SHP77 treated with DMSO at 0.1 percent for 48 hours (cell line): ENCODE results near the gene CSNK1A1.
"Not testable (repeated sequence)": the region's sequence is repeated elsewhere in the genome, so short reads cannot be mapped to it uniquely, and the experiment has no call there.

Experiments used
- DNase-seq: peaks from one replicate; lab custom pipeline; 2025; lab: John Stamatoyannopoulos, UW

Gene CSNK1A1

DNA sequence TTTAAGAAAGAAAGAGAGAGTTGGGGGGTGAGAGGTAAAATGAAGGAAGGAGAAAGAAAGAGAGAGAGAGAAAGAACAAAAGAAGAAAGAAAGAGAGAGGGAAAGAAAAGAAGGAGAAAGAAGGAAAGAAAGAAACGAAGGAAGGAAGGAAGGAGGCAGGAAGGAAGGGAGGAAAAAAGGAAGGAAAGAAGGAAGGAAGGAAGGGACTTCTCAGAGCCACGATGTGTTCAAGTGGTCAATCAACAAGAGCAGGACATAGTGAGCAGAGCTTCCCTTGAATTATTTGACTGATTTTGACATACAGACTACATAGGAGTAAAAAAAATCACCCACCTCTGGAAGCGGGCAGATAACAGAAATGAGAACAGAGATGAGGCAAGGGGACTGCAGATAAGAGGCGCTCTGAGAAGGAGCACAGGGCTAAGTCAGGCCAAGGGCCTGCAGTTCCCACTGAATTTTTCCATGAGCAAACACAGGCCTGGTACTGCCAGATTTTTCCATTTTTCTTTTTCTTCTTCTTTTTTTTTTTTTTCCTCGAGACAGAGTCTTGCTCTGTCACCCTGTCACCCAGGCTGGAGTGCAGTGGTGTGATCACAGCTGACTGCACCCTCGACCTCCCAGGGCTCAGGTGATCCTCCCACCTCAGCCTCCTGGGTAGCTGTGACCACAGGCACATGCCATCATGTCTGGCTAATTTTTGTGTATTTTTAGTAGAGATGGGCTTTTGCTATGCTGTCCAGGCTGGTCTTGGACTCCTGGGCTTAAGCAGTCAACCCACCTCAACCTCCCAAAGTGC, 94.4 kb downstream of the CSNK1A1 start:
- no peak for DNase-seq

- no peak for DNase-seq
Measured at GRCh38 chr5:149455889-149456409, 95.3 kb downstream of the CSNK1A1 start.

DNA sequence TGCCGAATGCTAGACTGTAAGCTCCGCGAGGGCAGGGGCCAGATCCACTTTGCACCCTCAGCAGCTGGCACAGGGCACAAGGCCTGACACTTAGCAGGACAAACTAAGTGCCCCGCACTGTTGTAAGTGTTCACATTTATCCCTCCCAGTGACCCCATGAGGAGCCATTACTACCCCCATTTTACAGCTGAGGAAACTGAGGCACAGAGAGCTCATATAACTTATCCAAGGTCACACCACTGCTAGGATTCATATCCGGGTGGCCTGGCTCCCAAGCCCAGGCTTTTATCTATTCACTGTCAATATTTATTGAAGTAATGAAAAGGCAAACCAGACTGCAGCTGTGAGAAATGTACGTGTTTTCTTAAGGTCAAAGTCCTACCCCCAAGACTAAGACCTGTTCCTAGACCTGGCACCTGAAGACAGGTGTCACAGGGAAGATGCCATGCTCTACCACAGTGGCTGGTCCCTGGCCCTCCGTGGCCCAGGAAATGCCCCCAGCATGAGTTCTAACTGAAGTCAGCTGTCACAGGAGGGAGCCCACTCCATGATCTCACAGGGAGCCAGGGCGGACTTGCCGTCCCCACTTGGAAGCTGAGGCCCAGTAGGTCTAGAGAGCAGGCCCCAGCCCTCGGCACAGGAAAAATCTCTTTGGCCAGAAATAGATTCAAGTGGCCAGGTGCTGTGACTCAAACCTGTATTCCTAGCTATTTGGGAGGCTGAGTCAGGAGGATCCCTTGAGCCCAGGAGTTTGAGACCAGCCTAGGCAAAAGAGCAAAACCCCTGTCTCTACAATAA, 97.4 kb downstream of the CSNK1A1 start:
- DNase-seq: no peak

DNA sequence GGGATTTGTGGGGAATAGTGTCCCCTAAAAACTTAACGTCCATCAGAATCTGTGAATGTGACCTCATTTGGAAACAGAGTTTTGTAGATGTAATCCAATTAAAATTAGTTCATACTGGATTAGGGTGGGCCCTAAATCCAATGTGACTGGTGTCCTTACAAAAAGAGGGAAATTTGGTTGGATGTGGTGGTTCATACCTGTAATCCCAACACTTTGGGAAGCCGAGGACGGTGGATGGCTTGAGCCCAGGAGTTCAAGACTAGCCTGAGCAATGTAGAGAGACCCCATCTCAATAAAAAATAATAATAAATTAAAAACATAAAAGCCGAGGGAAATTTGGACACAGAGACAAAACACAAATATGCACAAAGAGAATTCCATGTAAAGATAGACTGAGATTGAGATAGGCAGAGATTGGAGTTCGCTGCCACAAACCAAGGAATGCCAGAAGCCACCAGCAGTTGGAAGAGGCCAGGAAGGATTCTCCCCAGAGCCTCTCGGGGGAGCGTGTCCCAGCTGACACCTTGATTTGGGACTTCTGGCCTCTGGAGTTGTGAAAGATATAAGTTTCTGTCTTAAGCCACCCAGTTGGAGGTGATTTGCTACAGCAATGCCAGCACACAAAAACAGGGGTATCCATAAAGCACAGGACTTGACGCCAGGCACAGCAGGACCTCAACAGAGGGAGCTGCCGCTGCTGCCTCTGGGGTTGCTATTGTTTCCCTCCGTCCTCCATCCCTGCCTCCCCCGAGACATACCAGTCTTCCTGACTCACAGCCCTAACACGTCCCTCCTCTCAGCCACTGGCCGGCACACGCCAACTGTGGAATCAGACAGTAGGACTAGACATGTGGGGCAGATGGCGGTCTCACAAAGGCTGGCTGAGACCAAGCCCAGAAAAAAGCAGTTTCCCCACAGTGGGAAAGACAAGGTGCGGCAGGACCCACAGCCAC, 98.3 kb downstream of the CSNK1A1 start:
- DNase-seq: no peak

DNA sequence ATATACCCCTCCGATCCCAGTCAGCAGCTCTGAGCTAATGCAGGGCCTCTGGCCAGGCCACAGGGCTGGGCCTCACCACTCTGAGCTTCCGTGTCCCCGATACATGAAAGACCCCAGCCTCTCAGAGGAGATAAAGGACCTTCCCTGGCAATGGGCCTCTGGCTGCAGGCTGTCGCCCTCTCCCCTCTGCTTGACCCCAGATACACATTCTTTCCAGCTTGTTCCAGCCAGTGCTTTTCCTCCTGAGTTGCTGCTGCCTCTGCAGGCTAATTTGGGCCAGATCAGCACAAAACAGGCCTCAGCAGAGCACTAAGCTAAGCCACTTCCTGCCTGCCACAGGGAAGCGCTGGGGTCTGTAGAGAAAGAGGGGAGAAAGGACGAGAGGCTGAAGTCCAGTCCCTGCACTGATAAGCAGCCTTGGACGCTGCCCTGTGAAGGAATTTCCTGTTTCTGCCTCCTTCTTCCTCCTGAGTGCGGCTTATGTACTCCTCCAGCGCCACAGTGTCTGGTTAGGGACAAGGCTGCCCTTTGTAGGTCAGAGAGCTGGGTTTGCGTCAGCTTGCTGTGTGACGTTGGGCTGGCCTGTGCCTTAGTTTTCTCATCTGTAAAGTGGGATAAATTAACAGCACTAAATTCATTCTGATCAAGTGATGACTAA, 99.1 kb downstream of the CSNK1A1 start:
- no peak for DNase-seq

DNA sequence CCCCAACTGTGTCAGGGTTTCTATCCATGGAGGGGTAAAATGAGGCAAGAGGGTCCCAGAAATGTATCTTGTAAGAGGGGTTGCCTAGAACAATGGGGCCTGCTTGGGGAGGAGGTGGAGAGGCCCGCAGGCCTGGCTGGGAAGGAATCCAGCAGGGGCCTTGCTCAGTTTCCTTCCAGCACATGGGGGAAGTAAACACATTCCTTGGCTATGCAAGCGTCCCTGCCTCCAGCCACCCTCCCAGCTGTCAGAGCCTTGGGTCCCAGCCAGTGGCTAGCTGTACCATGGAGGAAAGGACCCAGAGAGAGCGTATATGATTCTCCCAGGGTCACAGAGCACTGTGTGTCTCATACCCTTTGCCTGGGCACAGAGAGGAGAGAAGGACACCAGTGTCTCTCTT, 101.0 kb downstream of the CSNK1A1 start:
- no peak for DNase-seq

DNA sequence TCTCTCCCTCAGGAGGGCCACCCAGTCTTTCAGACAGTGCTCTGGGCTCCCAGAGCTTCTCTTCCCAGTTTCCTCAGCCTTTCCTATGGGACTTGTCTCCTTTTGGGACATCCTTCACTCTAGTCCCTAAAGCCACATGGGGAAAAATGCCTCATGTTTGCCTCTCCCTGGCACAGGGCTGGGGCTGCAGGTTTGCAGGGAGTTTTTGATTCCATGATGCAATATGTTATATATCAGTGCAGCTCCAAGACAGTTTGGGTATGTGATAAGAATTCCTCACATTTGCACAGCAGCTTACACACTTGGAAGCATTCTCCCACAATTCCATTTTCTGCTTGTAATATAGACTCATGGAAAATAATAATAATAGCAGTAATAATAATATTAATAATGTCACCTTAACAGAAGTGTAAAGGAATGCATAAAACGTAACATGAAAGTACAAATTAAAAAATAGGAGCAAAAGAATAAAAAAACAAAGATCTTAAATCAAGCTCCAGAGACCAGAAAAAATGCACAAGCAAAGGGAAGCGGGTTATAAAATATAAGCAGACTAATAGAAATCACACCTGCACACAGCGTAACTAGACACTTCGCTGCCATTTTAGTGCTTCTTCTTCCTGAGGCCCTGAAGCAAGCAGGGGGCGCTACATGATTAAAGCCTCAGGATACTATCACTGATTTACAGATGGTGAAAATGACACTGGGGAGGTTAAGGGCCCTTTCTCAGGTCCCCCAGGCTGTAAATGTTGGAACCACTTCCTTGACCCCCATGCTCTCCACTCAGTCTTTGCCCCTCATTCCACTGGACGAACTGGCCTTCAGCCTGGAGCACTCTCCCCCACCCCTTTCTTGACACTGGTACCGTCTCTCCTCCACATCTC, 102.2 kb downstream of the CSNK1A1 start:
- DNase-seq: no peak

GRCh38 chr5:149448431-149448830, 102.8 kb downstream of the CSNK1A1 start:
- no peak for DNase-seq

DNA sequence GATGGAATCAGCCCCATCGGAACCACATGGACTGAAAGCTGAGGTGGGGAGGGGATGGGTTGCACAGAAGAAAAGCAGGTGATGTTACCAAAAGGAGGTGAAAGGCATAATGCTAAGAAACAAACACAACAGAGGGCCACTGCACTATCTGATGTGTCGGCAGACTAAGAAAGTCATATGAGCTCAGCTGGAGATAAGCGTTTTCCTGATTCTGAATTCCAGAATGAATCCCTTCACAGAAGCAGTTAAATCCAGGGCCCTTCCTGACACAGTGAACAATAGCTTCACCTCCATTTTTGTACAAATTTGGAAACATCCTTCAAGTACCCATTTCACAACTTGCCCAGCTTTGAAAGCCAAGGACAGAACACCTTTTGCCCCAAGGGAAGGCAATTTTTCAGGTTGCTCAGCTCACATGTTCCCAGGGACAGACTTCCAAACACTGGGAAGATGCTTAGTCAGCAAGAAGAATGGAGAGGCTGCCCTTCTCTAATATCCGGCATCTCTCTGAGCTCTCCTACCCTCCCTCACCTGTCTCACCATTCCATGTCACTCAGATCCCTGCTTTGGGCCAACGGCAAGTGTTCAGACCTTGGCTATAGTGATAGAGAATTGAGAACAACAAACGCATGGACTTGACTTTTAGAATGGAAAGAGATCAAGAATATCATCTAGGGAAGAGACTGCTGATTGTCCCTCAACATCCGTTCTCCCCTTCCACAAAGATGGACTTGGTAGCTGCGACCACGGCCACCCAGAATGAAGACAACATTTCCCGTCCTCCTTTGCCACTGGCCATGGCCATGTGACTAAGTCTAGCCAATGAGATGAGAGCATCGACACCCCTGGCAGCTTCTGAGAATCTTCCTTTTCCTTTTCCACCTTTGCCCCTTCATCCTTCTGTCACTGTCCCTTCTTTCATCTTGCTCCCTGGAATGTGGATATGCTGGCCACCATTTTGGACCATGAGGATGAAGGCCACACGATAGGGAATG, 103.6 kb downstream of the CSNK1A1 start:
- DNase-seq: no peak

DNA sequence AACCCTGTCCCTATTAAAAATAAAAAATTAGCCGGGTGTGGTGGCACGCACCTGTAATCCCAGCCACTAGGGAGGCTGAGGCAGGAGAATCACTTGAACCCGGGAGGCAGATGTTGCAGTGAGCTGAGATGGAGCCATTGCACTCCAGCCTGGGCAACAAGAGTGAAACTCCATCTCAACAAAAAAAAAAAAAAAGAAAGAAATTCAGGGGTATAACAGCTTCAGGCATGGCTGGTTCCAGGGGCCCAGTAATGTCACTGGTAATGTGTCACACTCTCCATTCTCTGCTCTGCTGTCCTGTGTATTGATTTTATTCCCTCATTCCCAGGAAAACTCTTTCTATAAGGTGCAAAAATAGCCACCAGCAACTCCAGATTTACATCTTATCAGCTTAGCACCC, 104.4 kb downstream of the CSNK1A1 start:
- not testable (repeated sequence) for DNase-seq

DNA sequence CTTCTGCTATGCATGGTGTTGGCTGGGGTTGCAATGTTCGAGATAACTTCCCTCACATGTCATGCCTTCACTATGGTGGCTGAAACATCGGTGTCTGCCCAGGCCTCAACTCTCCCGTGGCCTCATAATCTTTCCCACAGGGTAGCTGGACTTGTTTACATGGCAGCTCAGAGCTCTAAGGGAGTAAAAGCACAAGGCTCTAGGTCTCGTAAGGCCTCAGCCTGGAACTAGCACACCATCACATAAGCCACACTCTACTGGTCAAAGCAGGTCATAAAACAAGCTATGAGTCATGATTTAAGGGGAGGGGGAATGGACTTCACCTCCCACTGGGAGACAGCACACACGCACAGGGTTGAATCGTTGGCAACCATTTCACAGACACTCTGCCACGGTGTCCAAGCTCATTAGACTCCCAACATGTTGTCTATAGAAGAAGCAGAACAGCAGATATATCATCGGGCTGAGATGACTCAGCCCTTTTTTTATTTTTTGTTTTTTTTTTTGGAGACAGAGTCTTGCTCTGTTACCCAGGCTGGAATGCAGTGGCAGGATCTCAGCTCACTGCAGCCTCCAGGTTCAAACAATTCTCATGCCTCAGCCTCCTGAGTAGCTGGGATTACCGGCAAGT, 105.4 kb downstream of the CSNK1A1 start:
- DNase-seq: no peak

- no peak for DNase-seq
Measured at GRCh38 chr5:149445343-149445738, 105.9 kb downstream of the CSNK1A1 start.

DNA sequence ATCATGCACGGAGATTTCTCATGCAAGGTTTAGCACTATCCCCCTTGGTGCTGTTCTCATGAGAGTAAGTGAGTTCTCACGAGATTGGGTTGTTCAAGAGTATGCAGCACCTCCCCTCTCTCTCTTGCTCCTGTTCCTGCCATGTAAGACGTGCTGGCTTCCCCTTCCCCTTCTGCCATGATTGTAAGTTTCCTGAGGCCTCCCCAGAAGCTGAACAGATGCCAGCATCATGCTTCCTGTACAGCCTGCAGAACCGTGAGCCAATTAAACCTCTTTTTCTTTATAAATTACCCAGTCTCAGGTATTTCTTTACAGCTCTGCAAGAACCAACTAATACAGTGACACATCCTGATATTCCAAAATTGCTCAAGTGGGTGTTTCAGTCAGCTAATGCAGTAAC, 106.8 kb downstream of the CSNK1A1 start:
- not testable (repeated sequence) for DNase-seq

- no peak for DNase-seq
Measured at GRCh38 chr5:149443210-149443609, 108.0 kb downstream of the CSNK1A1 start.

GRCh38 chr5:149442563-149443182, 108.6 kb downstream of the CSNK1A1 start:
- DNase-seq: no peak
